GM12874 (cell line): ENCODE data around the gene BMS1.

ENCODE experiments used
- TF ChIP-seq, protein P1 (sequence below): IDR thresholded peaks from 2 replicates; pipeline ENCODE4 v1.5.1; 2011; ENCODE audit warnings: low read depth, mild to moderate bottlenecking, control low read depth, low read length, moderate library complexity; ENCODE audit not compliant: insufficient read depth

The BMS1 gene

DNA sequence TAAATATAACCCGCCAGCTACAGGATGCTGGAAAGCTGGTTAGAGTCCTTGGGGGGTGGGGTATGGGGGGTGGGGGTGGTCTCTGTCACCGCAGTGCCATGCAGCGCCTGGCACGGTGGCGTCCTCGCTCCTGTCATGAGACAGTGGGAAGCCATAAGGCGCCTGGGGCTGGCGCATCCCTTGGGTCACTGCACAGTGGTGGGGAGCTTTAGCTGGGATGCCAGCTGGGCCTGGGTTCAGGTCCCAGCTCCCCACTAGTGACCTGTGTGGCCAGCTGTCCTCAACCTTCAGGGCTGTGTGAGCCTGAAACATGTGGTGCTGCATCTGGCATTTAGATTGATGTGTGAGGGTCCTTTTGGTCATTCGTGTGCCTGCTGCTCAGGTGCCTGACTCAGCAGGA lies 93.9 kb downstream of the BMS1 start:
- TF ChIP-seq, protein P1, sequence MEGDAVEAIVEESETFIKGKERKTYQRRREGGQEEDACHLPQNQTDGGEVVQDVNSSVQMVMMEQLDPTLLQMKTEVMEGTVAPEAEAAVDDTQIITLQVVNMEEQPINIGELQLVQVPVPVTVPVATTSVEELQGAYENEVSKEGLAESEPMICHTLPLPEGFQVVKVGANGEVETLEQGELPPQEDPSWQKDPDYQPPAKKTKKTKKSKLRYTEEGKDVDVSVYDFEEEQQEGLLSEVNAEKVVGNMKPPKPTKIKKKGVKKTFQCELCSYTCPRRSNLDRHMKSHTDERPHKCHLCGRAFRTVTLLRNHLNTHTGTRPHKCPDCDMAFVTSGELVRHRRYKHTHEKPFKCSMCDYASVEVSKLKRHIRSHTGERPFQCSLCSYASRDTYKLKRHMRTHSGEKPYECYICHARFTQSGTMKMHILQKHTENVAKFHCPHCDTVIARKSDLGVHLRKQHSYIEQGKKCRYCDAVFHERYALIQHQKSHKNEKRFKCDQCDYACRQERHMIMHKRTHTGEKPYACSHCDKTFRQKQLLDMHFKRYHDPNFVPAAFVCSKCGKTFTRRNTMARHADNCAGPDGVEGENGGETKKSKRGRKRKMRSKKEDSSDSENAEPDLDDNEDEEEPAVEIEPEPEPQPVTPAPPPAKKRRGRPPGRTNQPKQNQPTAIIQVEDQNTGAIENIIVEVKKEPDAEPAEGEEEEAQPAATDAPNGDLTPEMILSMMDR: no peak

DNA sequence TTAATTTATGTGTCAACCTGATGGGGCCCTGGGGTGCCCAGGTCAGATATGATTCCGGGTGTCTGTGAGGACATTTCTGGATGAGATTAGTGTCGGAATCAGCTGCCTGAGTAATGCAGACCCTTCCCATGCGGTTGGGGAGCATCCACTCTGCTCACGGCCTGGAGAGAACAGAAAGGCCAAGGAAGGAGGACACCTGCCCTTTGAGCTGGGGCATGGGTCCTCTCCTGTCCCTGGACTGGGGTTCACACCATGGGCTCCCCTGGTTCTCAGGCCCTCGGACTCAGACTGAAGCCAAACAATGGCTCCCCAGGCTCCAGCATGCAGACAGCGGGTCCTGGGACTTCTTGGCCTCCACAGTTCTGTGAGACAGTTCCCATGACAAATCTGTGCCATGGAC lies 94.3 kb downstream of the BMS1 start:
- TF ChIP-seq, protein P1: no peak

DNA sequence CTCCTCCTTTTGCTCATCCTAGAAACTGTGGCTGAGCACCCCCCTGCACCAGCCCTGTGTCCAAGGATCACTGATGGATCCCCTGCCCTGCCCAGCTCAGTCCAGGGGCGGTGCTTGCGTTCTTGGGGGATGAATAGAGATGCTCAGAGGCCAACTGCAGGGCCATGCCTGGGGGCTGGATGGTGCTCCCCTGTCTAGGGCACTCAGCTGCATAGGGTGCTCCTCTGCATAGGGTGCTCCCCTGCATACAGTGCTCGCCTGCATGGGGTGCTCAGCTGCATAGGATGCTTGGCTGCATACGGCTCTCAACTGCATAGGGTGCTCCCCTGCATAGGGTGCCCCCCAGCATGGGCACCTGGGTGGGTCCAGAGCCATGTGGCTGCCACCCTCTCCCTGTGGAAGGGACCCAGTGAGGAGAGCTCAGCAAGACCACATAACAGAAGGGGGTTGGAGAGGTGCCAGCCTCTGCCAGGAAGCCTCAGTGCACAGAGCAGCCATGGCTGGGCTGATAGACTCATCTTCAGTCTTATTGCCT lies 95.0 kb downstream of the BMS1 start:
- TF ChIP-seq, protein P1: no peak

DNA sequence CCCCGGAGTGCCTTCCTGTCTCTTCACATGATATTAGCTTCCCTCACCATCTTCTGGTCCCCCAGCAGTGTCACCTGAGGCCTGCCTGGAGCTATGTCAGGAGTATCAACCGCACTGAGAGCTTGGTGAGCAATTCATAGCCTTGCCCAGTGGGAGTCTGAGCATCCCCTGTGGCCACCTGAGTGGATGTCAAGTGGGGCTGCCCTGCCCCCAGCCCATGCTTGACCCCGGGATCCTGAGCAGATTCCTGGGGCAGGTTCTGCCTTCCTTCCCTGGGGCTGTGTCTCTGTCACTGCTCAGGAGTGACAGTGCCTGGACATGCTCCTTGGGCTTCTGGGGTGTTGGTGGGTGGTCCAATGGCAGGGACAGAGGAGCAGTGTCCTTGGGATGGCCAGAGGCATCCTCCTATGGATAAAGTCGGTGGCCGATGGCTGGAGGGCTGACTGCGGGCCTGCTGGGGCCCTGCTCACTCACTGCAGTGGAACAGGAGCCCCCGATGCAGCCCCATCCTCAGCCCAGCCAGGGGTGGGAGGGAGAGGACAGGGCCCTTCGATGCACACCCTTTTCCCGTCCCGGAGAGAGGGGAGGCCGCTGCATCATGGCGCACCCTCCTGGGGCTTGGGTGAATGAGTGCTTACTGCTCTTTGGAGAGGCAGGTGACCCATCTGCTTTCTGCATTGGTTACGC lies 95.7 kb downstream of the BMS1 start:
- TF ChIP-seq, protein P1: no peak

DNA sequence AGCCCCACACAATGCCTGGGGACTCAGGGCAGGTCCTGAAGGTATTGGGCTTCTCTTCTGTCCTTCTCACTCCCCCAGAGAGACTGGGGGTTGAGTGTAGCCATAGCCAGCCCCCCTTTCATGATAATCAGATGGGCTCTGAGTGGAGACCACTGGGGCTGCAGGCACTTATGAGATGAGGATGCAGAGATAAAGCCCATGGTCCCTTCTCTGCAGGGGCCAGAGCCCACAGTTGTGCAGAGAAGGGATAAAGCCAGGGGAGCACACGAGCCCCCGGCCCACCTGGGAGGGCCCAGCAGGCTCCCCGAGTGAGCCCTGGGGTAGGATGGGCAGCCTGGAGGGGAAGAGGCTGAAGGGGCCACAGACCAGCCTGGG lies 96.2 kb downstream of the BMS1 start:
- TF ChIP-seq, protein P1: no peak

DNA sequence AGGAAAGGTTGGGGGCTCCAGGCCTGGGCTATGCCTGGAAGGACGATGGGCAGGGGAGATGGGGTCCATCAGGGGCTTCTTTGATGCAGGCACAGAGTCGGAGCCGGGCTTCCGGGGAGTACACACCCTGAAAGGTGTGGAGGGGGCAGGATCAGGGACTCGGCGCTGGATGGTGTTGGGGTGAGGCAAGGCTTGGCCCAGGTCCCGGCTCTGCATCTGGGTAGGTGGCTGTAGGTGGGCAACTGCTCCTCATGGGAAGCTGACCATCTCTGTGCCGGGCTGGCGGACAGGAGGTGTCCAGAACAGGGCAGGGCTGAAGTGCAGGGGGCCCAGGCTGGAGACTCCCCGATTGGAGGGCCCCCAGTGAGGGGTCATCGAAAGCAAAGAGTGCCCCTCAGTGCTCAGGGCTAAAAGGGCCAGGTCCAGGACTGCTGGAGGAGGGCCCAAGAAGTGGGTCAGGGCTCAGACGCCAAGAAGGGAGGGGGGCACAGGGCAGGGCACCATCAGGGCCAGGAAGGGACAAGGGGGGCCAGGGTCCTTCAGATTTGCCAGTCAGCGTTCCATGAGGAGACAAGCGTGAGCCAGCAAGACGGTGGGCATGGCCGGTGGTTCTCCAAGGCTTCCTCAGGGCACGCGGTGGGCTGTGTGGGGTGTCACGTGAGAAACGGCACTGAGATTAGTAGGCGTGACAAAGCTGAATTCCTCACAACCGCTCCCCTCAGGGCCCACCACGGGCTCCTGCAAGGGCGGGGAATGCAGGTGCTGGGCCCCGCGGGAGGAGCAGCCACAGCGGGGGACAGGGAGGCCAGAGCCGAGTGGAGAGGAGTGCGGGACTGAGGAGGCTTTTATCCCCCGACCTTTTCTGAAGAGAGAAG lies 97.0 kb downstream of the BMS1 start:
- TF ChIP-seq, protein P1: no peak

DNA sequence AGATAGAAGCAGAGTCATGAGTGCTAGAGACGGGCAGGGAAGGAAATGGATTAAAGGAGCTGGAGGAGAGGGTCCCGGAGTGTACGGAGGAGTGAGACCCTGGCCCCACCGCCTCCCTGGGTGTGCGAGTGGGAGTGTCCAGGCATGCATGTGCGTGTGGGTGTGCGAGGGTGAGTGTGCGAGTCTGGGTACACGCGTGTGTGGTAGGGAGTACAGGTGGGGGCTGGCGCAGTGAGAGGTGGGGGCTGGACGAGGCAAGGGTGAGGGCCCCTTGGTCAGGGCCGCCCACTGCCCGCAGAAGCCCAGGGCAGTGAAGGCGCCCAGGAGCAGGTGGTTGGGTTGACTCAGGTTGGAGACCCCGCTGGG lies 97.6 kb downstream of the BMS1 start:
- TF ChIP-seq, protein P1: no peak
